ENCODE measurements around the gene CDON.

GRCh38 chr11:126011754-126012153 is 50.9 kb downstream of the CDON start:
- no peak for TF ChIP-seq CTCF (IDR thresholded peaks at IDR 0.05)
- no peak for TF ChIP-seq POLR2AphosphoS5 (IDR thresholded peaks at IDR 0.05; ENCODE audit: low read depth, low read length)
- no peak for TF ChIP-seq EP300 (IDR thresholded peaks at IDR 0.05; ENCODE audit: borderline replicate concordance in 1 of 2, low read depth in 1 of 2, low read length in 1 of 2)
- no peak for TF ChIP-seq ZBTB33 (IDR thresholded peaks at IDR 0.05; ENCODE audit: borderline replicate concordance, low read depth)
- no peak for TF ChIP-seq SMC3 (IDR thresholded peaks at IDR 0.05; ENCODE audit: low read depth, low read length)
